Epidermal melanocyte (primary cell): ENCODE results near the gene SCAMP5.

Experiments used
- DNase-seq: peaks from one replicate; pipeline ENCODE4 v3.0.0; 2011; ENCODE audit warnings: low spot score; ENCODE audit not compliant: insufficient read length

The SCAMP5 gene

DNA sequence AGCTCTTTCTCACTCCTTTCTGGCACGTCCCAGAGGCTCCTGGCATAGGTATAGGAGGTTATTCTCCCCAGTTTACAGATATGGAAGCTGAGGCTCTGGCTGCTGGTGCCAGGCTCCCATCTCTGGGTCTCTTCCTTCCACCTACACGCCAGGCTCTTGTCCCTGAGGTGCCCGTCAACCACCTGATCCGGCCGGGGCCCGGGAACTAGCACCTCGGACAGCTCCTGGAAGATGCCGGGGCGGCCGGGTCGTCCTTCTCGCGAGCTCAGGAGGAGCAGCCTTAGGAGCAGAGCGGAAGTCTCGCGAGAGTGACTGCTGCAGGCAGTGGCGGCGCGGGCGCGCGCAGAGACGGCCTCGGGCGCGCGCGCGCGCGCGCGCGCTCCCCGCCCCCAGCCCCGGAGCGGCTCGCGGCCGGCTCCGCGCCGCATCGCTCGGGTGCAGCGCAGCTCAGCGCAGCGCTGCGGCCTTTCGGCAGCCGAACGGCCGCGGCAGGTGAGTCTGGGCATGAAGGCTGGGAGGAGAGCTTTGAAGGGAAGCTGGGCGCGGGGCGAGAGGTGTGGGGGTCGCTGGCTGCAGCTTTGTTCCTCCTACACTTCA, at the start of gene SCAMP5:
SCAMP5 (plus strand) TSS at position 382 of the 597 bp plus-strand sequence. CDS start 16,277 bp downstream, outside the sequence.
- peak; percentile 91 for DNase-seq

- DNase-seq, result peak; percentile 69
These were observed 45.1 kb upstream of the SCAMP5 start for GRCh38 chr15:74950078-74950908.

GRCh38 chr15:74951006-74951405, 44.4 kb upstream of the SCAMP5 start:
- no peak for DNase-seq

- DNase-seq, result no peak
These were observed 40.8 kb upstream of the SCAMP5 start for GRCh38 chr15:74954515-74954914.

DNA sequence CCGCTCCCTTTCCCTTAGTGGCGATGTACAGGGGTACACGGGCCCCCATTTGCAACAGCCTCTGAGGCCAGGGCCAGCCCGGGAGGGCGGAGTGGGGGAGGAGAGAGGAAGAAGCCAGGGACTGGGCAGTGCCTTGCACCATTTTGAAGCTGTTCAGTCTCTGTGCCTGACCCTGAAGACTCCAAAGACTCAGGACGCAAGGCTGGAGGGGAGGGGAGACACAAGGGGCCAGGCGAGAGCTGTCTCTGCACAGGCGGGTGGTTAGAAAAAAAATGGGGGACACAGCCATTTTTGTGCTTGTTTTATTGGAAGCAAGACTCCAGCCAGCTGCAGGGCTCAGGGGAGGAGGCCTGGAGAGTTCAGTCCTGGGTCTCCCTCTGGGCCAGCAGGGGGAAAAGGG, 40.3 kb upstream of the SCAMP5 start:
- no peak for DNase-seq

GRCh38 chr15:74955796-74956647, 39.3 kb upstream of the SCAMP5 start:
- no peak for DNase-seq

DNA sequence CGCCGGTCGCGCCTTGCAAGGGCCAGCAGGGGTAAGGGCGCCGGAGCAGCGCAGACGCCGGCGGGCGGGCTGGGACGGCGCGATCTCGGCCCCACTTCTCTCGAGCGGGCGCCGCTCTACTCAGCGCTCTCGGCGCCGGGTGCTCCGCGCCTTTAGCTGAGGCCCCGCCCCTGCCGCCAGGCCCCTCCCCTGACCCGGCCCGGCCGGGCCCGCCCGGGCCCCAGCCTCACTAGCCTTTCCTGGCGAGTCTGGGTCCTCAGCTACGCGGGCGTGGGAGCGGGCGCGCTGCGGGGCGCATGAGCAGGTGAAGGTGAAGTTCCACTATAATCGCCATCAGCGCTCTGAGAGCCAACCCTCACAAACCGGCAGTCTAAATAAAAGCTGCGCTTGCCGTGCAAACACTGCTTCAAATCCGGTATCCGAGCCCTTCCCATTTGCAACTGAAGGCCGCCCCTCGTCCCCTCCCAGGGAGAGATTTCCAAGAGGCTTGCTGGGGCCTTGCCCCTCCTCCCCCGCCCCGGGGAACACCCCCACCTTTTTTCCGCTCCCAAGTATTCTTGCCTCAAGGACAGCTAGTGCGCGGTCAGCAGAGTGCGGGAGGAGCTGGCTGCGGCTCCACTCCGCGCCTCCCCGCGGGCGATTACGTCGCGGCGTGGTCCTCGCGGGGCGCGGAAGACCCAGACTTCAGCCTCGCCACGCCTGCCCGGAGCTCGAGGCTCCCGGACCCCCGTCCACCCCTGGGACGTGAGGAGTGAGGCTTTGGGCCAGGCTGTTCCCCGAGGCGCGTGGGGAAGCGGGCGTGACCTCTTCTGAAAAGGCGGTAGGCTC, 38.5 kb upstream of the SCAMP5 start, which contains the start of gene RPP25:
RPP25 (minus strand) TSS at position 125 of the 828 bp plus-strand sequence. CDS start 189 bp downstream, outside the sequence.
- DNase-seq, result peak; percentile 52

- DNase-seq, result no peak
These were observed 37.8 kb upstream of the SCAMP5 start for GRCh38 chr15:74957476-74958035.

DNA sequence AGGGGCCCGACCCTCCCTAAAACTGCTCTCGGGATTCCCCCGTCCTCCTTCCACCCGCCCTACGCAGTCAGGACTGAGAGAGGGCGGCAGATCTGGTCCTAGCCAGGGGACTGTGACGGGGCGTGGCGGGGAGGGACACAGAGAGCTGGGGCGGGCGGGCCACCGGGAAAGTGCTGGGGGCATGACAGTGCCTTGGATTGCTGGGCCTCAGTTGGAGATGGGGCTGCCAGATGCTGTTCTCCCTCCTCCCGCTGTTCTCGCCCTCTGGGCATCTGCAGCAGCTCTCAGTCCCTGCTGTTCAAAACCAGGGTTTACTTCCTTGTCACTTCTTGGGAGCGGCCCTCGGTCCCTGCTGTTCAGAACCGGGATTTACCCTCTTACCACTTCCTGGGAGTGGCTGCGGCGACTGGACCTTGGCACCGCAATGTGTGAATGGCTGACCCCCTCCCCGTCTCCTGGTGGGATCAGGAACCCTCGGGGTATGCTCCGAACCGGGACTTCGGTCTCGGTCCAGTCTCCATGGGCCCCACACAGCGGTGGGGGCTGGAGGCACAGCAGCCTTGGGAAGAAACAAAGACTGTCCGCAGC, 36.9 kb upstream of the SCAMP5 start:
- DNase-seq, result peak; percentile 76

DNA sequence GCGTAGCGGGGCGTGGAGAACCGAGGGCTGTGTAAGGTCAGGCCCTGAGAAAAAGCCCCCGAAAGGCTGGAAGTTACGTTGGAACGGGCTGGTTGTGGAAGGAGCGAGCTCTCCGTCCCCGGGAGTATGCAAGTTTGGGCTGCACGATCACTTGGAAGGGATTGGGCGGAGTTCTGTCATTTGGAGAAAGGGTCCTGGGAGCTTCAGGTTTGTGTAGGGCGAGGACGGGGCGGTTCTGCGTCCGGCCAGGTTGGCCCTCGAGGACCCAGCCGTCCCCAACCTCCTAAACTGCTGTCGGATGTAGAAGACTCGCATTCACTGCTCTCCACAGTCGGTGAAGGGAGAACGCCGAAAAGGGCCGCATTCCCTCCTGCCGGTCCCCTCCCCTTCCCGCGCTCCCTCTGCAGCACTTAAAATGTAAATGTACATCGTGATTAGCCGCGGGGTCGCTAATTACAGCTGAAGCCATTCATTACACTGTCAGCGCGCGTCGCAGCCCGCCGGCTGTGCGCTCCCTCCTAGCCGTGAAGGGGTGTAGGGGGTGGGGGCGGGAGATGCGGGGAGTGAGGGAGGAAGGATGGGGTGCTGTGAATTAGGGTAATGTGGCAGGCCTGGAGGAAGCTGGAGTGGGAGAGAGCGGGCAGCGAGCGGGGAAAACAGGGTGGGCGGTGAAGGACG, 36.3 kb upstream of the SCAMP5 start:
- no peak for DNase-seq

DNA sequence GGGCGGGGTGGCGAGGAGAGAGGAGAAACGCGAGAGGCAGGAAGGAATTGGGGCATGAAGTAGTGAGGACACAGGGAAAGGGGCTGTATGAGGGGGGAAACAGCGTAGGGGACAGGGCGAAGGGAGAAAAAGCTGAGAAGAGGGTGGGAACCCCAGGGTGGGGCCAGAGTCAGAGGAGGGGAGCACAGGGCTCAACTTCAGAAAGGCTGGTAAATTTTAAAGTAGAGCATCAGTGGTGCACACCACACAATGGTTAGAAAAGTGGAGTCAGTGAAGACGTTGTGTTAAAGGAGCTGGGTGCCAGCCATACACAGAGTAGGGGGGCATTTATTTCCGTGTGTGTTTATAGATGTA, 35.8 kb upstream of the SCAMP5 start:
- DNase-seq, result no peak

GRCh38 chr15:74960286-74960685, 35.1 kb upstream of the SCAMP5 start:
- DNase-seq, result no peak

- DNase-seq, result no peak
These were observed 34.3 kb upstream of the SCAMP5 start for GRCh38 chr15:74960995-74961588.

GRCh38 chr15:74961616-74962015, 33.7 kb upstream of the SCAMP5 start:
- DNase-seq, result no peak

GRCh38 chr15:74962219-74962618, 33.1 kb upstream of the SCAMP5 start:
- DNase-seq, result no peak

DNA sequence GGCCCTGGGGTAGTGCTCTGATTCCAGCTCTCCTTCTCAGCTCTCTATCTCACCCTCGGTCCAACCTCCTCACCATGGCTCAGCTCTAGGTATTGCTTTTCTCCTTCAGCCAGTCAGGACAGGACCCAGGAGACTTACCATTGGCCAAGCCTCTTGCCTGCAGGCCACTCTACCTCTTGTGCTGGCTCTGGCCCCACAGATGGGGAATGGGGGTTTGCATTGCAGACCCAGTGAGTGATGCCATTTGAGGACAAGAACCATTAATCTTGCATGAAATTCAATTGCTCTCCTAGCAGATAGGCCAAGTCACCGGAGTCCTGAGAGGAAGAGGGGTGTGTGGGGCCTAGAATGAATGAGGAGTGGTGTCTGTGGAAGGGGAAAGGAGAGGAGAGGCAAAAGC, 32.7 kb upstream of the SCAMP5 start:
- DNase-seq, result no peak

- DNase-seq, result no peak
These were observed 32.1 kb upstream of the SCAMP5 start for GRCh38 chr15:74963213-74963612.

DNA sequence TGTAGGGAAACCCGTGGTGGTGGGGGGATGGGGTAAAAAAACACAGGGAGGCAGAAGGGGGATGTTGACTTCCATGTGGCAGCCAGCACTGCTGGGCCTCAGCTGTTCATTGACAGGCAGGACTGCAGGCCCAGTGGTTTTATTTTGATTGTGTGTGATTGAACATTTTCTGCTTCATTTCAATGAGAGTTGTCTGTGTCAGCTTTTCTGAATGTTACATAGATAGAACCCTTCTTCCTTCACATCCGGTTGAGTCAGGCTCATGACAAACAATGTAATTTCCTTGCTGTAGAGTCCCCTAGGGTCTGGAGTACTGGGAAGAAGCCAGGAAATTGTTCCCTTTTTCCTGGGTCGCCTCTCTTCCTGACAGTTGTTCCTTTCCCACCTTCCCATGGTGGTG, 30.6 kb upstream of the SCAMP5 start:
- DNase-seq, result no peak

- no peak for DNase-seq
These were observed 27.7 kb upstream of the SCAMP5 start for GRCh38 chr15:74967670-74968069.
